GM06990 (cell line): ENCODE data around the gene MRPL27.

ENCODE experiments used
- DNase-seq: peaks from one replicate; pipeline ENCODE4 v3.0.0-alpha.2; 2011; ENCODE audit not compliant: insufficient read length; ENCODE audit errors: extremely low read depth
- H3K27me3 ChIP-seq: replicated peaks from 2 replicates; pipeline ENCODE4 v1.6.0; 2011; ENCODE audit warnings: low read length; ENCODE audit not compliant: control insufficient read depth, insufficient read depth
- H3K36me3 ChIP-seq: 2 replicates; pipeline ENCODE4 v1.5.1; 2011; ENCODE audit warnings: low read length; ENCODE audit not compliant: control insufficient read depth, insufficient read depth
- H3K4me3 ChIP-seq: replicated peaks from 2 replicates; pipeline ENCODE4 v1.5.1; 2011; ENCODE audit warnings: low read depth, mild to moderate bottlenecking, control low read depth, low read length
- CTCF ChIP-seq: IDR thresholded peaks from 2 replicates; pipeline ENCODE4 v1.5.1; 2011; ENCODE audit warnings: low read length, control low read depth, mild to moderate bottlenecking, inconsistent platforms; ENCODE audit not compliant: insufficient read depth, poor library complexity, severe bottlenecking

MRPL27 gene

GRCh38 chr17:50381260-50381815 lies 8.4 kb upstream of the MRPL27 start:
- Histone ChIP-seq H3K27me3 (no peaks in the 10 kb centered on the region), H3K4me3 (no peak overlapping the region), H3K36me3 (peaks cover 42% of the 10 kb centered on the region)
- no peak for DNase-seq
- no peak for TF ChIP-seq CTCF

DNA sequence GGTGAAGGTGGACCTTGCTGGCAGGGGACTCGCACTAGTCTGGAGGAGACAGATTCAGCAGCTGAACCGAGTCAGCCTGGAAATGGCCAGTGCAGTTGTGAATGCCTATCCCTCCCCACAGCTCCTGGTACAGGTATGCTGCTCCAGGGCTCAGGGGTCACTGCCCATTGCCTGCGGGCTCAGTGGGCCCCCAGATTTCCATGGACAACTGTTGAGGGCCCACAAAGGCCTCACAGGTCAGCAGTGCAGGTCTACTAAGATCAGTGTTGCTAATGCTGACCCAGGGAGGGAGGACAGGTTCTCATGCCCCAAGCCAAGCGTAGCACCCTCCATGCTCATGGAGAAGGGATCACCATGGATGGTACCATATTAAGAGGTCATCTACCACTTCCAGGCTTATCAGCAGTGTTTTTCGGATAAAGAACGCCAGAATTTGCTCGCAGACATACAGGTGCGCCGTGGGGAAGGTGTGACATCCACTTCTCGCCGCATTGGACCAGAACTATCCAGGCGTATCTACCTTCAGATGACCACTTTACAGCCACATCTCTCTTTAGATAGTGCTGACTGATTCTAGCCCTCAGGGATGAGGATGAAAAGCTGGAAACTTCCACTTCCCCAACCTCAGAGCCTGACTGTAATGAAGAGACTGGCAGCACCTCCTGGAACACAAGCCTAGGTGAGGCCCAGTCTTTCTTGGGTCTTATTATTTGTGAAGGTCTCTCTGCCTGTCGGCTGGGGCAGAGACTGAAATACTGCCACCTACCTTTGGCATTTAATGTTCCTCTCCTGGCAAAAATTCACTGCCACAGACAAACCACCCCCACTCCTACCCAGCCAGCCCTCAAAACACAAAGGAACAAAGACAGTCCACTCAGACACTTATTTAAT lies 7.6 kb upstream of the MRPL27 start:
- peak; percentile 6 for TF ChIP-seq CTCF
- H3K4me3 ChIP-seq, result no peak overlapping the region
- no peaks in the 10 kb centered on the region for H3K27me3 ChIP-seq
- H3K36me3 ChIP-seq, result peaks cover 40% of the 10 kb centered on the region
- DNase-seq, result no peak

DNA sequence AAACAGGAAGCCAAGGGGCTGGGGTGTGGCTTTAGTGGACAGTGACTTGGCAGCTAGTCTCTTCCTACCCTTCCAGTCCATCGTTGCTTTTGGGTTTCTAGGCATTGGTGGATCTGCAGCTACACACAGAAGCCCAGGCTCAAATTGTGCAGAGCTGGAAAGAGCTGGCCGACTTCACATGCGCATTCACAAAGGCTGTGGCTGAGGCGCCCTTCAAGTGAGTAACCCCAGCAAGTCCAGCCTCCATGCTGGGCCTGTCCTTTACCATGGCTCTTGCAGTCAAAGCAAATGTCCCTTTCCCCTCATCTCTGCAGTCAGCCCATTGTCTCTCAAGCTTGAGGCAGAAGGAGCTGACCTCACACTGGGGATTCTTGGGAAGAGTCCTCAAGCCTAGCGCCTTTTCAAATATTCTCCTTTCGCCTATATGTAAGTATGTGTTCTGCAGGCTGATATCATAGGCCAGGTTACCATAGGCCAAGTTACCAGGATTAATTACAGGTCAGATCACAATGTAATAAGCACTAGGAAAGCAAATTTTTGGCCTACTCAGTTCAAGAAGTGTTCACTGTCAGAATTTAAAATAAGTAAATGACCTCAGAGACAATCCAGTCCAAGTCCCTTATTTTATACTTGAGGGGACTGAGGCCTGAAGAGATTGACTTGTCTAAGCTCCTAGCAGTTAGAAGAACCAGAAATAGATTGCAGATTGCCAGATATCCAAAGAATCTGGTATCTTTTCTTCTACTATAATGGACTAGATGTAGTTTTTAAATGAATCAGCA lies 6.6 kb upstream of the MRPL27 start:
- no peak overlapping the region for H3K4me3 ChIP-seq
- DNase-seq, result no peak
- no peak for TF ChIP-seq CTCF
- H3K27me3 ChIP-seq, result no peaks in the 10 kb centered on the region
- peaks cover 31% of the 10 kb centered on the region for H3K36me3 ChIP-seq

GRCh38 chr17:50375858-50376538 lies 3.0 kb upstream of the MRPL27 start:
- Histone ChIP-seq H3K36me3 (peaks cover 16% of the 10 kb centered on the region), H3K27me3 (no peaks in the 10 kb centered on the region), H3K4me3 (no peak overlapping the region)
- no peak for TF ChIP-seq CTCF
- no peak for DNase-seq

GRCh38 chr17:50373705-50374104 lies 721 bp upstream of the MRPL27 start:
- DNase-seq, result no peak
- Histone ChIP-seq H3K27me3 (no peaks in the 10 kb centered on the region), H3K4me3 (peak overlapping the region; percentile 94), H3K36me3 (peaks cover 8% of the 10 kb centered on the region)
- no peak for TF ChIP-seq CTCF
